ENCODE measurements around the gene PLCD3. TPM values are rescaled to one million over a fixed set of nuclear protein-coding genes. Genes with fewer than 3 reads are reported as not detected.
A peak's percentile ranks its signal among the peaks of the same experiment; 100 is the strongest.

Gene PLCD3
- total and polyA plus RNA-seq, 9 of the 15 experiments (the other 6 are each of a cell fraction or from before 2014, with no cell fraction given) = 0.20 to 22.6 (median 7.5) TPM

DNA sequence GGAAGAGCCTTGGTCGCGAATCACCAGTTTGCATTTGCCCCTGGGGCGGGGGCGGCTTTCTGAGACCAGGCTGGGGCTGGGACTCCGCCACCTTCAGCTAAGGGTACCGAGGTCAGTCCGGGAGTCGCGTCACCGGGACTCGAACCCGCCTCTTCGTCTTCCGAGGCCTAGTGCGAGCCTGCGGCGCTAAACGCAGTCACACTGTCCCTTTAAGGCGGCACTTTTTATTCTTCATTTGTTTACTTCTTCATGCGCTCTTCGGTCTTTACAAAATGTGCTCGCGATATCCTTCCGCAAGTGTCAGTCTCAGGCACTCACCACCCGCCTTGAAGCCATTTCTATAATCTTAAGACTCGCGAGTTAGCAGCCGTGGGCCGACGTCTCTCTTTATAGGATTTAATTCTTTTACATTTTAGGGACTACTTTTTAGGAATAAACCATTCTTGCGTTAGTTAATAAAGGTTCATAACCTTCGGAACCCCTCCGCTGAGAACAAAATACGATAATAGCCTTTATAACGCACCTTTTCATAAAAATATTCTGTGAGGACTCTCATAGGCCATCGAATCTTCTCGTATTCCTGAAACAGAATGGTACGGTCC is 15.4 kb upstream of the PLCD3 start (continued):
- no peak for TF ChIP-seq U2AF1 (optimal IDR thresholded peaks at IDR 0.05; ENCODE audit: low read depth, low read length)
- TF ChIP-seq FOXK1 (CRISPR knock-in tag; IDR thresholded peaks at IDR 0.05; ENCODE audit: borderline replicate concordance) = no peak
- TF ChIP-seq ZNF12 (CRISPR knock-in tag; IDR thresholded peaks at IDR 0.05) = no peak
- 0 out of 2 replicates have a peak, but pooled peaks have one; percentile 49 for TF ChIP-seq CBX1 (IDR thresholded peaks at IDR 0.05; ENCODE audit: low read depth)
- no peak for TF ChIP-seq ZNF280B (CRISPR knock-in tag; IDR thresholded peaks at IDR 0.05)
- TF ChIP-seq EP300 (IDR thresholded peaks at IDR 0.05; ENCODE audit: low read length) = peak; percentile 48
- no peak for TF ChIP-seq SP2 (IDR thresholded peaks at IDR 0.05; ENCODE audit: extremely low read depth, low read depth, low read length, poor library complexity, severe bottlenecking)
- TF ChIP-seq ZNF354B (CRISPR knock-in tag; IDR thresholded peaks at IDR 0.05) = no peak
- TF ChIP-seq FOXK2 (conservative IDR thresholded peaks at IDR 0.05 in 1 of 2, IDR thresholded peaks at IDR 0.05 in 1 of 2; ENCODE audit: low read depth in 2 of 2) = peak; percentile 99
- no peak for TF ChIP-seq ZNF197 (CRISPR knock-in tag; IDR thresholded peaks at IDR 0.05; ENCODE audit: low read depth)
- no peak for TF ChIP-seq ZNF592 (IDR thresholded peaks at IDR 0.05)
- TF ChIP-seq POLR3G (IDR thresholded peaks at IDR 0.05; ENCODE audit: extremely low read depth, insufficient read length, insufficient replicate concordance) = no peak
- TF ChIP-seq ZNF165 (CRISPR knock-in tag; IDR thresholded peaks at IDR 0.05; ENCODE audit: borderline replicate concordance) = no peak
- TF ChIP-seq ZNF175 (CRISPR knock-in tag; IDR thresholded peaks at IDR 0.05; ENCODE audit: low read depth) = 0 out of 2 replicates have a peak, but pooled peaks have one; percentile 8
- no peak for TF ChIP-seq MTA3 (IDR thresholded peaks at IDR 0.05; ENCODE audit: borderline replicate concordance)
- 0 out of 2 replicates have a peak, but pooled peaks have one; percentile 51 for TF ChIP-seq RB1 (IDR thresholded peaks at IDR 0.05; ENCODE audit: low read depth)
- TF ChIP-seq TEAD2 (tag; IDR thresholded peaks at IDR 0.05) = no peak
- no peak for TF ChIP-seq ZBTB1 (CRISPR knock-in tag; IDR thresholded peaks at IDR 0.05; ENCODE audit: borderline replicate concordance, low read depth)
- TF ChIP-seq MAFG (tag; conservative IDR thresholded peaks at IDR 0.05) = no peak
- no peak for TF ChIP-seq PTTG1 (tag; IDR thresholded peaks at IDR 0.05; ENCODE audit: low read depth)
- TF ChIP-seq GABPB2 (CRISPR knock-in tag; conservative IDR thresholded peaks at IDR 0.05) = peak; percentile 77; the same call in 1 of the 2 replicates
- no peak for TF ChIP-seq TFAM (CRISPR knock-in tag; conservative IDR thresholded peaks at IDR 0.05)
- TF ChIP-seq OTX1 (CRISPR knock-in tag; IDR thresholded peaks at IDR 0.05) = peak; percentile 72
- TF ChIP-seq ZNF384 (IDR thresholded peaks at IDR 0.05; ENCODE audit: low read depth, low read length) = no peak

Measured in K562 (cell line).